IMR-90 (cell line): Measurements from ENCODE around the gene PRKCA. TPM values are rescaled to one million over a fixed set of nuclear protein-coding genes. Genes with fewer than 3 reads are reported as not detected.

Source experiments
- ATAC-seq: fragments of 200-7000 bp; cut with Tn5 transposase; 2 replicates; pipeline ENCODE4 v1.9.1; 2020; ENCODE audit warnings: low read depth, mild to moderate bottlenecking, moderate library complexity
- BruUV-seq: library from RNA; stranded (reverse); fragments of 400-500 nt; replicated peaks from 2 replicates; lab custom pipeline; 2021; lab: Mats Ljungman, UMichigan
- CTCF ChIA-PET: fragments of 300-600 bp; formaldehyde crosslinking; extraction: SDS; loops from one replicate; lab custom pipeline; 2021; ENCODE audit warnings: antibody characterized with exemption; lab: Yijun Ruan, JAX
- POLR2A ChIA-PET: fragments of 300-600 bp; sonication (Branson Sonifier 250); formaldehyde crosslinking; loops from one replicate; lab custom pipeline; 2022; ENCODE audit warnings: antibody characterized with exemption; ENCODE audit not compliant: unreplicated experiment; lab: Charles Lee
- DNase-seq: peaks from one replicate; pipeline ENCODE4 v3.0.0; 2013
- H2AFZ ChIP-seq: replicated peaks from 2 replicates; pipeline ENCODE3; 2013; ENCODE audit warnings: low read length, mild to moderate bottlenecking; ENCODE audit not compliant: poor library complexity
- H2AK5ac ChIP-seq: 2 replicates; pipeline ENCODE4 v1.6.1; 2013; ENCODE audit warnings: low read depth, low read length, inconsistent platforms
- H2AK9ac ChIP-seq: replicated peaks from 2 replicates; pipeline ENCODE3; 2013; ENCODE audit warnings: mild to moderate bottlenecking, low read depth, low read length, moderate library complexity; ENCODE audit not compliant: poor library complexity
- H2BK120ac ChIP-seq: 2 replicates; pipeline ENCODE4 v1.6.1; 2013; ENCODE audit warnings: low read depth, low read length, inconsistent platforms
- H2BK15ac ChIP-seq: 3 replicates; pipeline ENCODE4 v1.6.1; 2013; ENCODE audit warnings: low read depth, low read length, inconsistent platforms
- H2BK20ac ChIP-seq: 2 replicates; pipeline ENCODE4 v1.6.1; 2013; ENCODE audit warnings: low read depth, mild to moderate bottlenecking, inconsistent platforms, low read length, moderate library complexity
- H2BK5ac ChIP-seq: 2 replicates; pipeline ENCODE4 v1.6.1; 2013; ENCODE audit warnings: mild to moderate bottlenecking, low read depth, low read length, inconsistent platforms; ENCODE audit not compliant: poor library complexity, severe bottlenecking
- H3K14ac ChIP-seq: replicated peaks from 2 replicates; pipeline ENCODE4 v1.6.1; 2013; ENCODE audit warnings: low read depth, low read length, inconsistent platforms
- H3K18ac ChIP-seq: 2 replicates; pipeline ENCODE4 v1.6.1; 2013; ENCODE audit warnings: low read depth, low read length, control low read depth
- H3K23ac ChIP-seq: 2 replicates; pipeline ENCODE4 v1.6.1; 2013; ENCODE audit warnings: low read depth, low read length, inconsistent platforms
- H3K27ac ChIP-seq: 2 replicates; pipeline ENCODE4 v1.5.1; 2013; ENCODE audit warnings: mild to moderate bottlenecking, control low read depth, low read length; ENCODE audit not compliant: insufficient read depth
- H3K27me3 ChIP-seq: 2 replicates; pipeline ENCODE4 v1.6.1; 2013; ENCODE audit warnings: low read length; ENCODE audit not compliant: control insufficient read depth, insufficient read depth
- H3K36me3 ChIP-seq: 2 replicates; pipeline ENCODE4 v1.6.1; 2013; ENCODE audit warnings: low read length, mixed read lengths; ENCODE audit not compliant: control insufficient read depth, insufficient read depth
- H3K4ac ChIP-seq: 2 replicates; pipeline ENCODE4 v1.6.1; 2013; ENCODE audit warnings: low read depth, low read length, inconsistent platforms
- H3K4me1 ChIP-seq: 2 replicates; pipeline ENCODE4 v1.6.1; 2013; ENCODE audit warnings: low read length, mixed read lengths; ENCODE audit not compliant: control insufficient read depth, insufficient read depth
- H3K4me2 ChIP-seq: 2 replicates; pipeline ENCODE4 v1.6.1; 2013; ENCODE audit warnings: low read depth, mild to moderate bottlenecking, control low read depth, low read length, moderate library complexity
- H3K4me3 ChIP-seq: 2 replicates; pipeline ENCODE4 v1.5.1; 2013; ENCODE audit warnings: low read depth, mild to moderate bottlenecking, control low read depth, low read length, moderate library complexity; ENCODE audit not compliant: insufficient read depth
- H3K56ac ChIP-seq: 2 replicates; pipeline ENCODE4 v1.6.1; 2013; ENCODE audit warnings: low read length, inconsistent platforms; ENCODE audit not compliant: insufficient read depth; ENCODE audit errors: extremely low read depth
- H3K79me1 ChIP-seq, 2 experiments: 2 replicates each; pipeline ENCODE4 v1.6.1; 2013; ENCODE audit warnings: low read length in 2 of 2, inconsistent platforms in 1 of 2, low read depth in 1 of 2
- H3K9ac ChIP-seq: 2 replicates; pipeline ENCODE4 v1.6.1; 2013; ENCODE audit warnings: low read depth, low read length, control low read depth
- H3K9me1 ChIP-seq: 2 replicates; pipeline ENCODE4 v1.6.1; 2013; ENCODE audit warnings: low read length, inconsistent platforms; ENCODE audit not compliant: insufficient read depth
- H3K9me3 ChIP-seq: 2 replicates; pipeline ENCODE4 v1.6.1; 2013; ENCODE audit warnings: low read length; ENCODE audit not compliant: control insufficient read depth, insufficient read depth
- H4K20me1 ChIP-seq: 2 replicates; pipeline ENCODE4 v1.6.1; 2013; ENCODE audit warnings: low read length, inconsistent platforms; ENCODE audit not compliant: insufficient read depth
- H4K5ac ChIP-seq: 2 replicates; pipeline ENCODE4 v1.6.1; 2013; ENCODE audit warnings: mild to moderate bottlenecking, low read depth, low read length, control low read depth
- H4K8ac ChIP-seq, 2 experiments: 2 replicates each; pipeline ENCODE4 v1.6.1; 2013; ENCODE audit warnings: low read depth in 2 of 2, low read length in 2 of 2, control low read depth in 1 of 2, inconsistent platforms in 1 of 2
- H4K91ac ChIP-seq: 2 replicates; pipeline ENCODE4 v1.6.1; 2013; ENCODE audit warnings: low read depth, low read length, inconsistent platforms; ENCODE audit not compliant: insufficient read depth
- BHLHE40 ChIP-seq: fragments of 150-350 bp; IDR thresholded peaks from 2 replicates; pipeline ENCODE4 v1.6.1; 2016; ENCODE audit warnings: mild to moderate bottlenecking, low read depth, low read length
- CEBPB ChIP-seq: IDR thresholded peaks from 2 replicates; pipeline ENCODE4 v1.6.1; 2012; ENCODE audit warnings: low read depth, low read length, improper control_type of control experiment
- CHD1 ChIP-seq: IDR thresholded peaks from 2 replicates; pipeline ENCODE4 v1.6.1; 2012; ENCODE audit warnings: low read depth, low read length, improper control_type of control experiment
- CTCF ChIP-seq: conservative IDR thresholded peaks from 2 replicates; pipeline ENCODE4 v1.5.1; 2012; ENCODE audit warnings: mild to moderate bottlenecking, low read depth, low read length, improper control_type of control experiment
- ELK1 ChIP-seq: fragments of 150-350 bp; IDR thresholded peaks from 2 replicates; pipeline ENCODE4 v1.6.1; 2016; ENCODE audit warnings: low read depth, mild to moderate bottlenecking, low read length, moderate library complexity, borderline replicate concordance
- FOS ChIP-seq: fragments of 150-350 bp; IDR thresholded peaks from 2 replicates; pipeline ENCODE4 v1.6.1; 2016; ENCODE audit warnings: low read depth, low read length
- MAFK ChIP-seq: IDR thresholded peaks from 2 replicates; pipeline ENCODE4 v1.6.1; 2012; ENCODE audit warnings: low read depth, low read length, improper control_type of control experiment
- MAZ ChIP-seq: IDR thresholded peaks from 2 replicates; pipeline ENCODE4 v1.6.1; 2012; ENCODE audit warnings: low read depth, mild to moderate bottlenecking, low read length, improper control_type of control experiment, moderate library complexity, borderline replicate concordance
- MXI1 ChIP-seq: IDR thresholded peaks from 2 replicates; pipeline ENCODE4 v1.6.1; 2012; ENCODE audit warnings: low read depth, mild to moderate bottlenecking, low read length, moderate library complexity, borderline replicate concordance
- NFE2L2 ChIP-seq: fragments of 150-350 bp; IDR thresholded peaks from 2 replicates; pipeline ENCODE4 v1.6.1; 2016; ENCODE audit warnings: low read depth, mild to moderate bottlenecking, low read length
- POLR2A ChIP-seq: IDR thresholded peaks from 2 replicates; pipeline ENCODE4 v1.6.1; 2012; ENCODE audit warnings: mild to moderate bottlenecking, low read depth, low read length
- RAD21 ChIP-seq: IDR thresholded peaks from 2 replicates; pipeline ENCODE4 v1.6.1; 2012; ENCODE audit warnings: low read length, improper control_type of control experiment
- RCOR1 ChIP-seq: IDR thresholded peaks from 2 replicates; pipeline ENCODE4 v1.6.1; 2012; ENCODE audit warnings: mild to moderate bottlenecking, low read length, improper control_type of control experiment; ENCODE audit not compliant: insufficient replicate concordance
- RFX5 ChIP-seq: IDR thresholded peaks from 2 replicates; pipeline ENCODE4 v1.8.0; 2012; ENCODE audit warnings: low read depth, mild to moderate bottlenecking, low read length, moderate library complexity
- SMC3 ChIP-seq: fragments of 150-350 bp; IDR thresholded peaks from 2 replicates; pipeline ENCODE4 v1.6.1; 2016; ENCODE audit warnings: low read depth, mild to moderate bottlenecking, antibody characterized with exemption, low read length, moderate library complexity
- WGBS, 2 experiments: methylation state at CpG; one replicate each; pipeline versions ENCODE4 v1.1.5 to v1.1.7; 2013; ENCODE audit warnings: missing lambda C conversion rate in 2 of 2; ENCODE audit not compliant: insufficient read length in 1 of 2; ENCODE audit errors: extremely low coverage in 2 of 2; 5-methylcytosine and 5-hydroxymethylcytosine counted together
- dilution Hi-C: fragments of 300-500 bp; cut with HindIII; formaldehyde crosslinking; loops from one replicate; pipeline ENCODE4 v1.14.3; 2018; ENCODE audit warnings: low sequenced_read_pairs; ENCODE audit not compliant: unreplicated experiment
- in situ Hi-C: fragments of 300-500 bp; cut with MboI; formaldehyde crosslinking; loops from 3 replicates; pipeline ENCODE4 v1.14.3; 2019; ENCODE audit warnings: low sequenced_read_pairs, inconsistent platforms, mixed read lengths
- intact Hi-C: fragments of 100-400 bp; cut with micrococcal nuclease; formaldehyde crosslinking; loops from 2 replicates; pipeline ENCODE4 v1.10.0; 2022
- polyA plus RNA-seq, 3 experiments: library from polyadenylated mRNA; depleted of rRNA; stranded (reverse); fragments of >200 nt; gene quantifications; 2 replicates each; pipeline ENCODE4 v1.2.3, GENCODE V29; 2012; ENCODE audit warnings: low replicate concordance in 1 of 3
- total RNA-seq: library from RNA; depleted of rRNA; stranded (reverse); fragments of >200 nt; gene quantifications from 2 replicates; pipeline ENCODE4 v1.2.3, GENCODE V29; 2012
- TF ChIP-seq, protein P1 (sequence below): fragments of 150-350 bp; IDR thresholded peaks from 2 replicates; pipeline ENCODE4 v1.6.1; 2017; ENCODE audit warnings: mild to moderate bottlenecking, antibody characterized with exemption, low read length, low read depth

The PRKCA gene
- total and polyA plus RNA-seq, 2 of the 4 experiments (the other 2 are of a cell fraction) = 31.0 to 46.0 TPM

GRCh38 chr17:66400698-66401097 is 98.3 kb downstream of the PRKCA start:
- Histone ChIP-seq H2BK15ac (no peak overlapping the region), H2AK5ac (no peak overlapping the region), H2BK5ac (no peak overlapping the region), H3K4me1 (peaks cover 7% of the 10 kb centered on the region), H4K20me1 (peaks cover 41% of the 10 kb centered on the region), H3K79me1 (peaks cover 58 to 76% of the 10 kb centered on the region in 2 experiments), H3K9me1 (no peaks in the 10 kb centered on the region; the same call in 1 of the 2 replicates), H3K27me3 (no peaks in the 10 kb centered on the region), H2BK20ac (no peak overlapping the region), H3K56ac (no peak overlapping the region), H2BK120ac (no peak overlapping the region), H2AK9ac (no peak overlapping the region), H3K23ac (no peak overlapping the region), H3K4me3 (no peak overlapping the region), H2AFZ (no peak overlapping the region), H4K5ac (no peak overlapping the region), H3K14ac (no peak overlapping the region), H3K4ac (no peak overlapping the region), H3K9ac (no peak overlapping the region), H4K8ac (no peak overlapping the region), H3K18ac (no peak overlapping the region), H3K9me3 (no peaks in the 10 kb centered on the region), H3K4me2 (no peak overlapping the region), H3K36me3 (no peaks in the 10 kb centered on the region), H3K27ac (no peak overlapping the region), H4K91ac (no peak overlapping the region)
- dilution Hi-C loops = no loop called here
- ChIA-PET POLR2A (no interaction called here), CTCF (no interaction called here)
- in situ Hi-C loops = no loop called here
- BruUV-seq = no TSS peak
- no peak for DNase-seq
- no peak for ATAC-seq
- TF ChIP-seq POLR2A (no peak), RAD21 (no peak), FOS (no peak), MAZ (no peak), MXI1 (no peak), ELK1 (no peak), CTCF (no peak), BHLHE40 (no peak), SMC3 (no peak), CEBPB (no peak), RFX5 (no peak), RCOR1 (no peak), MAFK (no peak), NFE2L2 (no peak), CHD1 (no peak)
- TF ChIP-seq, protein P1, sequence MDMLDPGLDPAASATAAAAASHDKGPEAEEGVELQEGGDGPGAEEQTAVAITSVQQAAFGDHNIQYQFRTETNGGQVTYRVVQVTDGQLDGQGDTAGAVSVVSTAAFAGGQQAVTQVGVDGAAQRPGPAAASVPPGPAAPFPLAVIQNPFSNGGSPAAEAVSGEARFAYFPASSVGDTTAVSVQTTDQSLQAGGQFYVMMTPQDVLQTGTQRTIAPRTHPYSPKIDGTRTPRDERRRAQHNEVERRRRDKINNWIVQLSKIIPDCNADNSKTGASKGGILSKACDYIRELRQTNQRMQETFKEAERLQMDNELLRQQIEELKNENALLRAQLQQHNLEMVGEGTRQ = no peak
- WGBS, 2 experiments = no CpG with 5 or more reads among the region's 1 CpG
- intact Hi-C loops = loop anchor here (5.0 kb wide), 1 partner anchor 88 kb away; no protein-coding TSS in a partner anchor
